ENCODE data around the gene FMNL2.

GRCh38 chr2:152499896-152500735 is 165.1 kb downstream of the FMNL2 start:
- TF ChIP-seq CTCF (IDR thresholded peaks at IDR 0.05; ENCODE audit: low read length) (no peak), EZH2 (optimal IDR thresholded peaks at IDR 0.05; ENCODE audit: low read depth, low read length) (no peak)

Data from MM.1S (cell line).